ENCODE measurements around the gene RBM12.
"Not testable (repeated sequence)": the region's sequence is repeated elsewhere in the genome, so short reads cannot be mapped to it uniquely, and the experiment has no call there.

RBM12 gene

GRCh38 chr20:35698298-35699126, 33.8 kb upstream of the RBM12 start:
- peak; percentile 30 for DNase-seq (ENCODE audit: low read depth)

DNA sequence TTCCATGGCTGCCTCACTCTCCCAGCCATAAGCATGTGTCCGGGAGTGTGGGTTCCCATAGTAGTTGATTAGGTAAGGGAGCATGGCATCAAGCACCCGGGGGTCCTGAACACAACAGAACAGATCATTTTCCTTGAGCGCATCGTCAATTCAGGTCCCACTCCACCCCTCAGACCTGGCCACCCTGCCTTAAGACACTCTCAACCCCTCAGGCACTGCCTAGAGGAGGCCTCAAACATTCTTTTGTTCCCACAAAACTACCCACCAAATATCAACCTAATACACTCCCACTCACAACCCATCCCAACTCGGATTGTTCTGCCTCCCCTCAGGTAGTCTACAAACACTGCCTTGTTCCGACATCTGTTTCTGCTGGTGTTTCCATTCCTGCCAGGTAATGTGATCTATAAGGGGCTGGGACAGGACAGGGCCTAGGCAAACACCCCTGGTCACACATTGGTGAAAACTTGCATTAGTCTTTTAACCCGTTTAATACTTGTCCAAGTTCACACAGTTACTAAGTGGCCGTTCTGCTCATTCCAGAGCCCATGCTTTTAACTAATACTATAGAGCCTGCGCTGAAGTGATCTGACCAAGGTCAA, 33.1 kb upstream of the RBM12 start:
- DNase-seq (ENCODE audit: low read depth): no peak

DNA sequence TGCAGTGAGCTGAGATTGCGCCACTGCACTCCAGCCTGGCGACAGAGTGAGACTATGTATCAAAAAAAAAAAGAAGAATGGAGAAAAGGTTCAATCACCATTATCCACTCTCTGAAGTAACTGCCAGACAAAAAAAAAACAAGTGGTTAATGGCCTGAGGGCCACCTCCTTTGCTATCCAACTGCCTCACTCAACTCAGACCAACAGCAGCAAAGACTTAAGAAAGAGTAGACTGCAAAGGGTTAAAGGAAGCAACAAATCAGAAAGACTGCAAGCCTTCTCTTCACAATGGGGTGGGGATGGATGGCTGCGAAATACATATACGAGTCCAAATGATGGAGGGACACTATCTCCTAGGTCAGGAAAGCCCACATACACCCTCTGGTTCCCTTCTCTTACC, 31.3 kb upstream of the RBM12 start:
- no peak for DNase-seq (ENCODE audit: low read depth)

- no peak for DNase-seq (ENCODE audit: low read depth)
Measured at GRCh38 chr20:35695245-35695749, 30.6 kb upstream of the RBM12 start.

DNA sequence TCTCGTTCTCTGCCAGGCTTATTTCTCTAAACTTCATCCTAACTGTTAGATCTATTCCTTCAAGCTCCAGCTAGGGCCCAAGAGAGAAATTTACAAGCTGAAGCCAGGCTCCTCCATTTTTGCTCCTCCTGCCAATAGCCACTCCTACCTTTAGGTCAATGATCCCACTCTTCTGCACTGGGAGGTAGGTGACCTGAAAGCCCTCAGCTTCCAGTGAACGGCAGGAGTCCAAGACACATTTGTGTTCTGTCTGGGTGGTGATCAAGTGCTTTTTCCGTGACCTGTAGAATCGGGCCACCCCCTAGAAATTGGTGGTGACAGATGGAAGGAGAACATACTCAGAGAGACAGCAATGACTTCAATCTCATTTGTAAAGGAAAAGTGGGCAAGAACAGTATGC, 25.6 kb upstream of the RBM12 start:
- no peak for DNase-seq (ENCODE audit: low read depth)

- peak; percentile 22 for DNase-seq (ENCODE audit: low read depth)
Measured at GRCh38 chr20:35686872-35687271, 22.2 kb upstream of the RBM12 start.

DNA sequence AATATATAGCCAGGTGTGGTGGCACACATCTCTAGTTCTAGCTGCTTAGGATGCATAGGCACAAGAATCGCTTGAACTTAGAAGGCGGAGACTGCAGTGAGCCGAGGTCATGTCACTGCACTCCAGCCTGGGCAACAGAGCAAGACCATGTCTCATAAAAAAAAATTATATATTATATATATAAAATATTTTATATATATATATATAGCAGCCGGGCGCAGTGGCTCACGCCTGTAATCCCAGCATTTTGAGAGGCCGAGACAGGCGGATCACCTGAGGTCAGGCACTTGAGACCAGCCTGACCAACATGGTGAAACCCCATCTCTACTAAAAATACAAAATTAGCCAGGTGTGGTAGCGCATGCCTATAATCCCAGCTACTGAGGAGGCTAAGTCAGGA, 20.7 kb upstream of the RBM12 start:
- not testable (repeated sequence) for DNase-seq (ENCODE audit: low read depth)

DNA sequence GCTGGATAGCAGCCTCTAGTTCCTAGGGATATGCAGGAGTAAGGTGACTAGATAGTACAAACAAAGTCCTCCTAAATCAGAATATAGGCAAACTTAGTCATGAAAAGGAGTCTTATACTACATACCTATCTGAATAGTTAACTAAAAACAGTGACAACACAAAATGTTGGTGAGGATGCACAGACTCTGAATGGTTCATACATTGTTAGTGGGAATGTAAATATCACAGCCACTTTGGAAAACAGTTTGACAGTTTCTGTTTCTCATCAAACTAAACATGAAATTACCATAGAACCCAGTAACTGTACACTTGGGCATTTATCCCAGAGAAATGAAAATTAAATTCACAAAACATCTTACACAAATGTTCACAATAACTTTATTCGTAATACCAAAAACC, 17.3 kb upstream of the RBM12 start:
- DNase-seq (ENCODE audit: low read depth): no peak

DNA sequence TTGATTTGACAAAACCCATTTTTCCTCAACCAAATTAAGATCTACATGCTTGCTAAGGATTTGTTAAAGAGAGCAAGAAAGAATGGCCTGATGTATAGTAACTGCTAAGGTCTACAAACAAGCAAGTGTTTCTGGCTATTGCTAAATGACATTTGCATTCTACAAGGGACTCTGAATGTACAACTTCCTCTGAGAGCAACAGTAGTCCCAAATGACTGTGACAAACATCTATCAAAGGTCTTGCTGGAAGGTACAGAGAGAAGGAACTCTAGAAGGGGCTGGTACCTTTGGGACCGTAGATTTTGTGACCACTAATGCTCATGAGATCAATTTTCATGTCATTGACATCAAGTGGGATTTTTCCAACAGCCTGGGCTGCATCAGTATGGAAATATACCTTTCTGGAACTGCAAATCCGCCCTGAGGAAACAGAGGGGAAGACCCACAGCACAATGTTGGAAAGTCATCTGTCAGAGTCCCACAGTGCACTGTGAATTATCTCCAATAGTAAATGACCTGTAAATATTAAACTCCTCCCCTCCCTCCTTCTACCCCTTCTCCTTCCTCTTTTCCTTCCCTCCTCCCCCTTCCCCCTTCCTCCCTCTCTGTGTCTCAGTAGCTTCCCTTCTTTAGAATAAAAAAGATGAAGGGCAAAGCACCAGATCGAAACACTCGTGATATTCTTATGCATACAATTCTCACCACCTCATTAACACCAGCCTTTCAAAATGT, 15.9 kb upstream of the RBM12 start:
- DNase-seq (ENCODE audit: low read depth): no peak

- DNase-seq (ENCODE audit: low read depth): no peak
Measured at GRCh38 chr20:35674921-35675320, 10.2 kb upstream of the RBM12 start.

GRCh38 chr20:35673884-35674283, 9.2 kb upstream of the RBM12 start:
- no peak for DNase-seq (ENCODE audit: low read depth)

DNA sequence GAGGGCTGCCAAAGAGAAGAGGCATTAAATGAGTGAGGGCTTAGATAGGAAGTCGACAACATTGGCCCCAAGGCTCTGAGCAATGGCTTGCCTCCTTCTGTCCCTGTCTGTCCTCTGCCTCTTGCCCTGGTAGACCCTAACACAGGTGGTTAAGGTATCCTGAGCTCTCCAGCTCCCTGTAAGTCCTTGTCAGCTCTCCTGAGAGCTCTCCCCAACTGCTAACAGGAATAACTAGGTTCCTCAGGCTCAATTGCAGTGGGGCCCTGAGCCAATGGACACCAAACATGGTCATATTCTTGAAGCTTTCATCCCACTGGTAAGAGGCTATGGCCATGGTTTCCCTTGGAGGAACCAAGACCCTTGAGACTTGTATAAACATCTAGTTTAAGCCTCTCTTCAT, 5.0 kb upstream of the RBM12 start:
- no peak for DNase-seq (ENCODE audit: low read depth)

DNA sequence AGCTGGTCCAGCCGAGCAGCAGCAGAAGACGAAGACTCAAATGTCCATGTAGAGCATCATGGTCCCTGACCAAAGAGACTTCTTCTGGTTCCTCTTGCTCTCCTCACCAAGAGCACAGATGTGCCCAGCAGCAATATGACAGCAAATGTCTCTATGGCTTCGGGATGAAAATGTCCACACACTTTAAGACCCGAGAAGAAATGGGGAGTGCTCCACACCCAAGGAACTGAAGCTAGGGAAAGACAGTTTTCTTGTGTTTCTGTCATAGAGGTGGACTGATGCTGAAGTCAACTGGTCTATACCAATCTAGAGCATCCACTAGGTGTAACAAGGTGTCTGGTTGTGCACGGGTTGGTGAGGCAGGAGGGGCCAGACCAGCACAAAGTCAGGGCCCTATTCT, 4.5 kb upstream of the RBM12 start:
- no peak for DNase-seq (ENCODE audit: low read depth)

GRCh38 chr20:35665949-35666288, 1.2 kb upstream of the RBM12 start:
- no peak for DNase-seq (ENCODE audit: low read depth)

DNA sequence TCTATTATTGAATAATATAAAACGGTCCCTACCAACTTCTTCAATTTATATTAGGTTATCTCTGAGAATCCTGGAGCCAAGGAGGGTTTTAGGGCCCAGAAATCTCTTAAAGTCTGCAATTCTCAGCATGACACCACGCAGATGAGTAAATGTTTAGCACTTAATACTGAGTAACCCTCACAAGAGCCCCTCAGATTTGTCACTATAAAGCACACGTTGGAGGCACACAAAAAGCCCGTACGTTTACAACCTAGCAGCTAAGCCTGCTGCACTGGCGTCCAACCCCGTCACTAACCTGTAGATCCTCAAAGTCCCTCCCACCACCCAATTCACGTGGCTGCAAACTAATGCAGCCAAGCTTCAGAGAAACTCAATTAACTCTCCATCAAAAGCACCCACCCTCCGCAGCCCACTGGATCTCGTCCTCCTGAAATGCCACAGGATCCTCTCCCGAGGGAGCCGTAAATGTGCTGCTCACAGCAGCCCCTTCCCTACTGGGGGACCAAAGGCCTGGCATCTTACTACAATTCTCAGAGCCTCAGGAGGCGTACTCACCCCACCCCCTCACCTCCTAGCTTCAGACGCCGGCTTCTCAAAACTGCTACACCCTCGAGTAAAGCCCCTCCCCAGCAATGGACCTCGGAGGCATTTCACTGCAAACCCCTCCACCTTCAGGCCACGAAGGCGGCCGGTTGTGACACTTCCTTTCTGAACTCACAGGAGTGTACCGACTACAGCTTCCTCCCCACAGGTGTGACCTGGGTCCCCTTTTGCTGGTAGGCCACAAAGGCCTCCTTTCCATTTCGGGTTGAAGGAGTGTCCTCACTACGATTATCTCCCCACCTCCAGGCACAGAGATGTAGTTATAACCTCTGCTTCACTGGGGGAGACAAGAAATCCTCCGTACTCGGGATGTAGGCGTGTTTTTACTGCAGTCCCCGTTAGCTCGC, 909 bp downstream of the RBM12 start:
- peak; percentile 33 for DNase-seq (ENCODE audit: low read depth)

DNA sequence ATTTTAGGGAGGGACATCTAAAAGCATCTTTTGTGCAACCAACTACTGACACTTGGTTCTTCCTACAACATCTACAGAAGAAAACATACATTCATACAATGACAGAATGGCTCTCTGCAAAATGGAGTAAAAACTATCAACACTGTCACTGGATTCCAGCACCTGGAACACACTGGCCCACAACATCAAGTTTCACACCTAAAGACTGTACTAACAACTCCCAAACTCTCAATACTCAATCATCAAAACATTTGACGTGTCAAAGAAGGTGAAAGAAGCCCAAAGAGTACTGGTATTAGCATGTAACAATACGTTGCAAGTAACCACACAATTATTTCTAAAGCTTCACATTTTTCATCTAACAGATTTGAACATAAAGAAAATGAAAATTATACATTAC, 2.1 kb downstream of the RBM12 start:
- no peak for DNase-seq (ENCODE audit: low read depth)

- no peak for DNase-seq (ENCODE audit: low read depth)
Measured at GRCh38 chr20:35661908-35662307, 2.8 kb downstream of the RBM12 start.

DNA sequence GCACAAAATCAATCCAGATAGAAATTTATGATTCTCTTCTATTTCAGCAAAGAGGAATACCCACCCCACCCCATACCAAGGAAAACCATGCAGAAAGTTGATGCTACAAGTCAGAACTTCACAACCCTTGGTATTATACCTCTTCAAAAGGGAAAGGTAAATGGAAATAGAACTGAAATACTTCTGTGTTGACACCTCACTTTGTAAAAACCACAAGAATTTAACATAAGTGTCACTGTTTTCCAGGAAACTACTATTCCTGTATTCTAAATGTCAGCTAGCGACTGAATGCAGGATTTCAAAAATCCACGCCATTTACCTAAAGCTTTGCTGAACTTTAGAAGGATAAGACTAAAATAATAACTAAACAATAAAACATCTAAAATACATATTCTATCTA, 3.6 kb downstream of the RBM12 start:
- DNase-seq (ENCODE audit: low read depth): peak; percentile 15

DNA sequence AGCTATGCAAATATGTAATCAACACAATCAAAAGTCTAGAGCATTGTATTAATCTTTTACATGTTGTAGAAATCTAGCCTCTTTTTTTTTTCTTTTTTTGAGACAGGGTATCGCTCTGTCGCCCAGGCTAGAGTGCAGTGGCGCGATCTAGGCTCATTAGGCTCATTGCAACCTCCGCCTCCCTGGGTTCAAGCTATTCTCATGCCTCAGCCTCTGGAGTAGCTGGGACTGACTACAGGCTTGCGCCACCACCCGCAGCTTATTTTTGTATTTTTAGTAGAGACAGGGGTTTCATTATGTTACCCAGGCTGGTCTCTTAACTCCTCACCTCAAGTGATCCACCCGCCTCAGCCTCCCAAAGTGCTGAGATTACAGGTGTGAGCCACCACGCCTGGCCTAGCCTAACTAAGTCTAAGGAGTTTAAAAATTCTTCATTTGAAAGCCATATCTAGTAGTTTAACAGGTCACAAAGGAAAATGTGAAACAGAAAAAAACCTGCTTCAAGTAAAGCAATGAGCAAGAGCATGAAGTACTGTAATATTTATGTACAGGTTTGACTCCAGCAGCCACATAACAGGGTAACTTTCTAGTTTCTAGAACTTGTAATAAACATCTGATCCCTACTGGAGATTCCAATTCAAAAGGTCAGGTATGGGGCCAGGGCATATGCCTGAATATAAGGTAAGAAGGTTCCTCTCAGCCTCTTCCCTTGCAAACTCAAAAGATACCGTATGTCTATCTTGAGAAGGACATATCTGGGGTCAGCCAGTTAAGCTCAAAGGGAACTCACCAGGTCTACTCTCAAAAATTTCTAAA, 4.4 kb downstream of the RBM12 start:
- DNase-seq (ENCODE audit: low read depth): no peak

DNA sequence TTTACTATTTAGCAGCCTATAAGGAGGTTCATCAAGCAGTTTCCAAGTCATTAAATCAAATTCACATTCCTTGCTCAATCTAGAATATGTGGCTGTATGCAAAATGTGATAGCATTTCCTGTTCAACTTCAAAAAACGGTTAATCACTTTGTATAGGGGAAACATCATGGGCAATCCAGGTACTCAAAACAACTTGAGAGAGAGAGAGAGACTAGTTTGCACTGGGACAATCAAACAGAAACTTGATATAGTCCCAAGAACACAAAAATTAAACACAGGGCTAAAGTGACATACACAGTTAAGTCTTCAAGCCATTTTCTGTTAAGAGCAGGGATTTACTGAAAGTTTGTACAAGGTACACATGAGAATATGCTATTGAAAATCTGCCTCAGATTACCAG, 7.4 kb downstream of the RBM12 start:
- no peak for DNase-seq (ENCODE audit: low read depth)

GRCh38 chr20:35654415-35654814, 10.3 kb downstream of the RBM12 start:
- no peak for DNase-seq (ENCODE audit: low read depth)
